ENCODE measurements around the gene SDC1. TPM values are rescaled to one million over a fixed set of nuclear protein-coding genes. Genes with fewer than 3 reads are reported as not detected.

The SDC1 gene
- total and polyA plus RNA-seq, 2 of the 8 experiments (the other 6 are each of a cell fraction or from before 2014, with no cell fraction given) = 45.3 to 73.3 TPM

GRCh38 chr2:20209373-20210109 is 15.4 kb downstream of the SDC1 start:
- Histone ChIP-seq H2AFZ (ENCODE audit: low read length) (no peak overlapping the region), H4K20me1 (replicated peaks in 1 of 2; ENCODE audit: control insufficient read depth in 1 of 2, insufficient read depth in 2 of 2, low read length in 2 of 2) (peaks cover 26 to 32% of the 10 kb centered on the region in 2 experiments), H3K27ac (ENCODE audit: low read depth, low read length) (no peak overlapping the region), H3K79me2 (ENCODE audit: control insufficient read depth in 1 of 2, insufficient read depth in 2 of 2, low read length in 2 of 2) (peaks cover 0 to 70% of the 10 kb centered on the region in 2 experiments; a peak in 2 of 4 replicates), H3K4me1 (replicated peaks in 1 of 4; ENCODE audit: control insufficient read depth in 3 of 4, insufficient read depth in 4 of 4, low read length in 3 of 4) (peaks cover 0 to 26% (median 9%) of the 10 kb centered on the region in 4 experiments; a peak in 6 of 7 replicates), H3K23ac (ENCODE audit: insufficient read length) (no peak overlapping the region), H3K4ac (replicated peaks; ENCODE audit: insufficient read length, low read depth, low read length) (no peak overlapping the region), H4K8ac (ENCODE audit: extremely low read depth, insufficient read depth, low read length) (no peak overlapping the region; the same call in 1 of the 2 replicates), H3K9me3 (ENCODE audit: insufficient read depth in 2 of 2, low read depth in 1 of 2, low read length in 1 of 2) (no peaks in the 10 kb centered on the region), H4K5ac (ENCODE audit: insufficient read length, low read depth, low read length) (no peak overlapping the region), H3K4me2 (ENCODE audit: insufficient read depth in 1 of 2, low read depth in 2 of 2, low read length in 2 of 2) (no peak overlapping the region), H2BK120ac (replicated peaks; ENCODE audit: low read depth, low read length) (no peak overlapping the region), H3K18ac (ENCODE audit: extremely low read depth, low read length) (no peak overlapping the region), H2AK5ac (ENCODE audit: low read depth, low read length) (no peak overlapping the region), H3K56ac (replicated peaks; ENCODE audit: insufficient read length, low read depth, low read length) (no peak overlapping the region), H4K91ac (replicated peaks; ENCODE audit: insufficient read length, low read length) (no peak overlapping the region), H2BK12ac (ENCODE audit: low read depth, low read length) (no peak overlapping the region), H3K14ac (ENCODE audit: insufficient read length) (no peak overlapping the region), H3K23me2 (ENCODE audit: low read depth, low read length) (no peaks in the 10 kb centered on the region), H3K4me3 (ENCODE audit: extremely low read depth in 1 of 4, insufficient read depth in 2 of 4, low read depth in 3 of 4, low read length in 4 of 4) (no peak overlapping the region), H2BK20ac (ENCODE audit: low read length) (no peak overlapping the region), H2BK5ac (ENCODE audit: low read depth, low read length) (no peak overlapping the region), H2BK15ac (ENCODE audit: low read length) (no peak overlapping the region), H3K27me3 (replicated peaks in 1 of 4; ENCODE audit: control insufficient read depth in 3 of 4, extremely low read depth in 1 of 4, insufficient read depth in 3 of 4, low read length in 3 of 4) (no peaks in the 10 kb centered on the region), H3K79me1 (ENCODE audit: low read depth, low read length) (peaks cover 8% of the 10 kb centered on the region; the same call in 1 of the 2 replicates), H3K36me3 (ENCODE audit: control insufficient read depth in 2 of 4, insufficient read depth in 4 of 4, low read length in 3 of 4) (peaks cover 0 to 7% (median 3%) of the 10 kb centered on the region in 4 experiments; a peak in 3 of 8 replicates), H3K9ac (replicated peaks in 1 of 4; ENCODE audit: extremely low read depth in 1 of 4, low read depth in 3 of 4, low read length in 3 of 4) (no peak overlapping the region)
- POLR2A ChIA-PET (ENCODE audit: partially characterized antibody) = interaction anchor here (1.4 to 3.6 kb wide), 4 partner anchors 10 to 16 kb away, joined by 3 to 13 read pairs (median 10); partner anchors contain the start of gene SDC1
- WGBS, 2 experiments (ENCODE audit: extremely low coverage in 1 of 2, insufficient coverage in 1 of 2, insufficient read length in 1 of 2, insufficient replicate concordance in 2 of 2, low coverage in 1 of 2, low lambda C conversion rate in 2 of 2, missing lambda C conversion rate in 1 of 2) = 83% methylated on average over 21 of the region's 21 CpGs; no CpG with 5 or more reads in 1 of the 2 experiments
- CTCF ChIA-PET (ENCODE audit: partially characterized antibody) = interaction anchor here (1.0 to 10.6 kb wide), 11 partner anchors 12 to 196 kb away, joined by 3 to 104 read pairs (median 4); partner anchors contain the start of gene SDC1
- TF ChIP-seq EZH2 (IDR thresholded peaks at IDR 0.05; ENCODE audit: low read depth, low read length, severe bottlenecking) = no peak
- TF ChIP-seq CTBP2 (IDR thresholded peaks at IDR 0.05; ENCODE audit: borderline replicate concordance, insufficient read depth, insufficient read length, low read length) = no peak
- no peak for TF ChIP-seq NRF1 (IDR thresholded peaks at IDR 0.05; ENCODE audit: low read depth, low read length)
- TF ChIP-seq SP1 (IDR thresholded peaks at IDR 0.05; ENCODE audit: low read depth, low read length) = no peak
- no peak for DNase-seq (ENCODE audit: low read depth in 1 of 2, low spot score in 2 of 2)
- FAIRE-seq = no peak
